Gastroesophageal sphincter (tissue), 3 donors: Measurements from ENCODE around the gene MAP3K21.

Experiments used
- CTCF ChIP-seq, 4 experiments: fragments of 200-600 bp in 2 of 4; fragments of 450-650 bp in 2 of 4; sonication (generic) in 1 of 4; IDR thresholded peaks; one replicate each; pipeline ENCODE4 v1.5.1; 2017 to 2019; ENCODE audit warnings: antibody characterized with exemption in 4 of 4, mild to moderate bottlenecking in 2 of 4, moderate library complexity in 2 of 4
- EP300 ChIP-seq: sonication (generic); formaldehyde crosslinking; IDR thresholded peaks from one replicate; pipeline ENCODE4 v1.6.1; 2017; ENCODE audit warnings: antibody characterized with exemption, mild to moderate bottlenecking
- POLR2A ChIP-seq, 2 donors: fragments of 450-650 bp; IDR thresholded peaks; one replicate each; pipeline ENCODE4 v1.6.1; 2017; ENCODE audit warnings: antibody characterized with exemption in 2 of 2, mild to moderate bottlenecking in 2 of 2, moderate library complexity in 1 of 2
- POLR2AphosphoS5 ChIP-seq: sonication (generic); formaldehyde crosslinking; IDR thresholded peaks from one replicate; pipeline ENCODE4 v1.6.1; 2017; ENCODE audit warnings: antibody characterized with exemption

- TF ChIP-seq POLR2AphosphoS5 (no peak), CTCF (IDR thresholded peaks at IDR 0.05) (no peak), POLR2A (IDR thresholded peaks at IDR 0.05) (no peak), EP300 (no peak)
These were observed 52.4 kb downstream of the MAP3K21 start for GRCh38 chr1:233379869-233380438.
